ENCODE measurements around the gene DCDC2C.
"Not testable (repeated sequence)": the region's sequence is repeated elsewhere in the genome, so short reads cannot be mapped to it uniquely, and the experiment has no call there.

DCDC2C gene

GRCh38 chr2:3814706-3815245 lies 111.4 kb downstream of the DCDC2C start:
- in situ Hi-C loops (cut with HindIII; ENCODE audit: low sequenced_read_pairs) = no loop called here

GRCh38 chr2:3817144-3817543 lies 113.8 kb downstream of the DCDC2C start:
- in situ Hi-C loops (cut with HindIII; ENCODE audit: low sequenced_read_pairs) = not testable (repeated sequence)

DNA sequence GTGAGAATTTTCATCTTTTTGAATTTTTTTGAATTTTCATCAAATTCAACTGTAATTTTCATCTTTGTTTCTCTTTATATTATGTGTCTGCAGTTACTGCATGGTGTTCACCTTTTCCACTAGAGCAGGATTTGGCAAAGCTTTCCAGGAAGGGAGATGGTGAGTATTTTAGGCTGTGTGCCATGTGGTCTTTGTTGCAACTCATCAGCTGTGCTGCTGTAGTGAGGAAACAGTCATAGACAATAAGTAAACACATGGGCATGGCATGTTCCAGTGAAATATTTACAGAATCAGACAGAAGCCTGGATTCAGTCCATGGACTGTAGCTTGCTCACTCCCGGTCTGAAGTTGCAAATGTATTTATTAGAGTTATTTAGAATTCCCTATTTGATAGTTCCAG lies 120.4 kb downstream of the DCDC2C start:
- in situ Hi-C loops (cut with HindIII; ENCODE audit: low sequenced_read_pairs) = no loop called here

- in situ Hi-C loops (cut with HindIII; ENCODE audit: low sequenced_read_pairs) = no loop called here
Measured at GRCh38 chr2:3827673-3828575, 124.5 kb downstream of the DCDC2C start.

DNA sequence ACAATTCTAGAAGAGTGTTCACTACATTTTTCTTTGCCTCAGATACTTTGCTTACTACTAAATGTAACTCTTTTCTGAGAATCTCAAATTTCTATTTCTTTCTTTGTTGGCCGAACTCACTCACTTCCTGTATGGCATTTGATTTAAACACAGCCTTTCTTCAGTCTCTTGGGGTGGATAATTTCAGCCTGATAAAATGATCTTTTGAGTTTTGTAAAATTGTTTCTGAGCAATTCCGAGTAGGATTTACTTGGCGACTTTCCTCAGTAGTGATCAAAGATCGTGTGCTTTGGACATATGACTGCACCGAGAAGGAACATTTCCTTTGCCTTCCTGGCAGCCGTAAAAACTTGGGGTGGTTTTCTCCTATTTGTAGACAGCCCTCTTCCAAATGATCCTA lies 127.4 kb downstream of the DCDC2C start:
- in situ Hi-C loops (cut with HindIII; ENCODE audit: low sequenced_read_pairs) = no loop called here

- in situ Hi-C loops (cut with HindIII; ENCODE audit: low sequenced_read_pairs) = no loop called here
Measured at GRCh38 chr2:3837086-3837485, 133.7 kb downstream of the DCDC2C start.

DNA sequence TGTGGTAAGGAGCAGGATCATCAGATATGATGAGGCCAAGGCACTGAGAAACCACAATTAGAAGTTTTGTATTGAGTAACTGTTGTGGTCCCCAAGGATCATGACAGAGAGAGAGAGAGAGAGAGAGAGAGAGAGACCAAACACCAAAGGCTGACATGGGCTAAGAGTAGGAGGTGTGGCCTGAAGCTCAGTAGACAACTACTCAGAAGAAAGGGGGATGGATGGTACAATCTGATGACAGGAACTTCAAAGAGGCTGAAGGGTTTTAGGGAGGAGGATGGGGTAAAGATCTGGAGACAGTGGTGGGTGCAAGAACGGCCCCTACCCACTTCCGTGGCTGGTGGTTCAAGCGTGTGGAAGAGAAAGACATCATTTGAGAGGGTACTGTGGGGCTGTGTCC lies 135.0 kb downstream of the DCDC2C start:
- in situ Hi-C loops (cut with HindIII; ENCODE audit: low sequenced_read_pairs) = no loop called here

DNA sequence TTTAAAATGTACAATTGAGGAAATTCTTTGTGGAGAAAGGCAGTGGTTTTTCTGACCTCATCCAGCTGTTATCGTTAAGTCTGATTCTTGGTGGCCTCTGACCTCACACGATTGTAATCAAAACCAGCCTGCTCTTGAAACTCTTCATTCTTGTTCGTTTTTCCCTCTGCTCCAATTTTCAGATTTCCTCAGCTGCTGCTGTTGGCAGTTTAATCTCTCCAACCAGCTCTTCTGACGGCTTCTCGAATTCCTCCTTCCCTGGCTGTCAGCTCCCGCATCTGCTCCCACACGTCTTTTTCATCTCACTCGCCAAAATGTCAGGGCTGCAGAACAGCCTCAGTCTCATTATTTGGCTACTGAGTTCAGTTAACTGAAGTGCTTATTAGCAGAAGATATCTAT lies 136.1 kb downstream of the DCDC2C start:
- in situ Hi-C loops (cut with HindIII; ENCODE audit: low sequenced_read_pairs) = no loop called here

DNA sequence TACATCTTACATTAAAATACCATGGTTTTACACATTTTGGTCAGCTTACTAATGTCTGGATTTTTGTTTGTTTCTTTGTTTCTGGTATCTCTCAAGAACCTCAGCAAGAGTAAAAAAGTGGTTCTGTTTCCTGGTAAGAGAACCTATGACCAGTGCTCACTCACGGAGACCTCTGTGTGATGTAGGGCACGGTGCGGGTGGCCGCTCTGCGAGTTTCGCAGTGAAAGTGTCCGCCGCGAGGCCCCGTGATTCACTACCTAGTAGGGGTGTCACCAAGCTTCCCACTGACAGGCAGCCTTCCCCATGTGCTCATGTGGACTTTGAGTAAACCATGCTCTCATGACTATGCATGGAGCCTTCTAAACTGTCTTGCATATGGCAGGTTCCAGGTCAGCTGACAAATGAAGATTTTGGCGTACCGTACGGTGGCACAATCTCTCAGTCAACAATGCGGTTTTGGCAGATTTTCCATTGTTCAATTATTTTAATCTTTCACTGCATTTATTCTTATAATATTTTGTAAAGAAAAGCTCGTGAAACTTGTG lies 137.3 kb downstream of the DCDC2C start:
- in situ Hi-C loops (cut with HindIII; ENCODE audit: low sequenced_read_pairs) = no loop called here

- in situ Hi-C loops (cut with HindIII; ENCODE audit: low sequenced_read_pairs) = no loop called here
Measured at GRCh38 chr2:3847397-3848052, 144.2 kb downstream of the DCDC2C start.

DNA sequence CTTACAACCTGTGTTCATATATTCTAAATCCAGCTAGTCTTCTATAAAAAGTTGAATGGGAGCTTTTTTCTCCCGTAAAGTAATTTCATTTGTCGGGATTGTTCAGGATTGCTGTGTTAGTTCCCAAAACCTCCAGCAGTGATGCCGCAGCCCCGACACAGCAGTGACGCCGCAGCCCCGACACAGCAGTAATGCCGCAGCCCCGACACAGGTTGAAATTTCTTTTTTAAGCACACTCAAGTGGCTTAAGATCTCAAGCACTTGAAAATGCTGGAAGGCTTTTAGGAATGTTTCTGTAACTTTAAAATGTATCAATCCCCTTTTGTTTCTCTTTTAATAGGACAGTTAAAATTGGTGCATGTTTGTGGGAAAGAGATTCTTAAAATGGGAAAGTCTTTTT lies 145.4 kb downstream of the DCDC2C start:
- in situ Hi-C loops (cut with HindIII; ENCODE audit: low sequenced_read_pairs) = no loop called here

DNA sequence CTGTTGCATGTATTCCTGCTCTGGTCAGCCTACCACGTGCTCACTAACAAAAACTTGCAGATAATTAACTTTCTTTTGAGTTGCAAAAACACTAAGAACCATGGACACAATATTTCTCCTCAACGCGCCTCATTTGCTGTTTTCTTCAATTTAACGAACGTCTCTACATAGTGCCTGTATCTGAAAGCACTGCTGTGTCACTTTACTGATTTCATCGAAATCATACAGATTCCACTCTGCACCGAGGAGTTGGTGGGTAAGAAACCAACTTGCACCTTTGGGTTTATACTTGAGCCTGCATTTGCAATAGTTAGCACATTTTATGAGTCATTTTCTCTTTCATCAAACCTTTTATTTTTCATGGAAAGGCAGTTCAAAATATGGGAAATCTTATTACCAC lies 145.8 kb downstream of the DCDC2C start:
- in situ Hi-C loops (cut with HindIII; ENCODE audit: low sequenced_read_pairs) = no loop called here

GRCh38 chr2:3857576-3857975 lies 154.2 kb downstream of the DCDC2C start:
- in situ Hi-C loops (cut with HindIII; ENCODE audit: low sequenced_read_pairs) = no loop called here

DNA sequence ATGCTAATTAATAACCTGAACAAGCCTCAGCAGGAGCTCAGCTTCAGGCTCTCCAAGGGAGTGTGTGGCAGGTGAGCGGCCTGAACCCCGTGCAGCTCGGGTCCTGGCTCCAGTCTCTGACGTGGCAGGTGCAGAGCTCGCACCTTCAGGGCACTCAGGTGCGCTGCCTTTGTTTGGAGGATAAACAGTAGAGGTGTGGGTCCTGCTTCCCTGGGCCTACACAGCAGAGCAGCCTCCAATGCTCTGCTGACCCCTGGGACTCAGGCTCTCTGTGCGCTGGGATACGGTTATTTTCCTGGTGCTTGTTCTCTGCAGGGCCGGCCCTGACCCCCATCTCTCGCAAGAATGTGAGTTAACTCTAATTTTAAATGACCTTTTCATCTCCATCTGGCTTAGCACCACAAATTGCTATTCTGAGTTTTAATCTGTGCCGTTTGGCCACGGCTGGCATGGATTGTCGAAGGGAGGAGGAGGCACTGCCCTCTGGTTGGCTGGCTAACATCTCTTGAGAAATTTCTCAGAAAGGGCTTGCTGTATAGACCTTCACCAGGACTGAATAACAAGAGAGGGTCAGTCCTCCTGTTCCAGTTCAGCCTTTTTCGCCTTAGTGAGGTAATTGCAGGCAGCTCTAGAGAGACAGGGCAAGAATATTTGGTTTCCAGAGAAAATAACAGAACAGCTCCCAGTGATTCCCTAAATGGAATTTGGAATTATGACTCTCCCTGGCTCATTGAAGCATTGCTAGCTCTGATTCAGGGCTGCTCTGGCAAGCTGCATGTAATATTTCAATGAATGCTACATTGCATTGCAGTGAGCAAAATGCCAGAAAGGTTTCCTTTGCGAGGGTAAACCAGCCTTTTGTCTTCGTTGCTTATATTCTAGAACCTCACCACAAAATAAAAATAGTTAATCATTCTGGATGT lies 161.8 kb downstream of the DCDC2C start:
- in situ Hi-C loops (cut with HindIII; ENCODE audit: low sequenced_read_pairs) = no loop called here

- in situ Hi-C loops (cut with HindIII; ENCODE audit: low sequenced_read_pairs) = no loop called here
Measured at GRCh38 chr2:3867469-3867868, 164.1 kb downstream of the DCDC2C start.

DNA sequence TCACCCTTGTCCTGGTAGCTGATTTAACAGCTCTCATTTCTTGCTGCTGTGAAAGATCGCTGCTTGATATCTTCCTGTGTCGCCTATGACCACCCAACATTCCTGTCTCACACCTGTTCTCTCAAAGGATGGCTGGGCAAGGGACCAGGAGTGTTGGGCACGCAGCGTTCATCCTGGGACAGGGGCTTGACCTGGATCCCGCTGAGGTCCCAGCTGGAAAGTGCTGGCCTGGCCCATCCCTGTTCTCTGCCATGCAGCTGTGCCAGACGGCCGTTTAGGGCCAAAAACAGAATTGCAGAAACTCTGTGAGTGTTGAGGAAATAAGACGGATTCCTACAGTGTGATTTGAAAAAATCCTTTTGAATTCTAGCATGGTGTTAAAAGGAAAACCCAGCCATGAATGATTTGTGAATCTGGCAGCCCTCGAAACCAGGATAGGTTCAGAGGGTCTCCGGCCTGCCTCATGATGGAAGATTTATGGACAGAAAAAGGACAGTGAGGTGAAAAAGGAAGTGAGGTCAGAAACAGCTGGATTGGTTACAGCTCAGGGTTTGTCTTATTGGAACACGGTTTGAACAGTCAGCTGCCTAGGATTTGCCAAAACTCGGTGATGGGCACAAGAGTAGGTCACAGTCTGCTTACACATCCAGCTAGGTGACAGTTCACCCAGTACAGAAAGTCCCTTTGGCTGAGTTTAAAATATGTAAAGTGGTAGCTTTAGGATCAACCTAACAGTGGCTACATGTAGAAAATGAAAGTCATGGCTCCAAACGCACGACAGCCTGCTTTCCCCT lies 164.8 kb downstream of the DCDC2C start:
- in situ Hi-C loops (cut with HindIII; ENCODE audit: low sequenced_read_pairs) = no loop called here

DNA sequence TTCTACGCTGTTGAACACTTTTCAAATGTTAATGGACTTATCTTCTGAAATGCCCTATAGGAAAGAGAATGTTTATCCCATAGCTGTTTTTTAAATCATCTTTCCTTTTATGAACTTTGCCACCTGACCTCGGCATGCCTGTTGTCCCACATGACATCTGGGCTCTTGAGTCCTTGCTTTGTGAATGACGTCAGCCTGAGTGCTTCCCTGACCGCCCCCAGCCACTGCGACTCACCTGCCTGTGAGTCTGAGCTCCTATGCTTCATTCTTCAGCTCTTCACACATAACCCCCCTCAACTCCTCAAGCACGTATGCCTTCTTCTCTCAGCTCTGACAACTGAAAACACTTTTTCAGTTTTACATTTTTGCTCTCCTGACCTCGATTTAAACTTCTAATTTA lies 166.8 kb downstream of the DCDC2C start:
- in situ Hi-C loops (cut with HindIII; ENCODE audit: low sequenced_read_pairs) = no loop called here

- in situ Hi-C loops (cut with HindIII; ENCODE audit: low sequenced_read_pairs) = no loop called here
Measured at GRCh38 chr2:3871002-3871401, 167.6 kb downstream of the DCDC2C start.

DNA sequence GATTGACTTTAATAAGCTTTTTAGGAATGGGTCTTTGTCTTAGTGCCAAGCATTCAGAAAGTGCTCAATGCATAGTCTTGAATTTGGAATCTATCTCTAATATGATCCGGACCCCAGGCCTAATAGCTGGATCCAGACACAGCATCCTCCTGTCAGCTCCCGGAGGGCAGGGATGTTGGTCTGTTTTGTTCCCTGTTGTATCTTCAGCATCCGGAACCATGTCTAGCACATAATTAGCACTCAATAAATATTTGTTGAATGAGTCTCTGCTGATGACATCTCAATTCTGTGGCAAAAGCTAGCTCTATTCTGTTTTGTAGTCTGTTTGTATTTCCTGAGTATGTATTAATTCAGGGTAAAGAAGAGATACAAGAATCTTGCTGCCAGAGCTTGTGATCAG lies 169.1 kb downstream of the DCDC2C start:
- in situ Hi-C loops (cut with HindIII; ENCODE audit: low sequenced_read_pairs) = no loop called here

DNA sequence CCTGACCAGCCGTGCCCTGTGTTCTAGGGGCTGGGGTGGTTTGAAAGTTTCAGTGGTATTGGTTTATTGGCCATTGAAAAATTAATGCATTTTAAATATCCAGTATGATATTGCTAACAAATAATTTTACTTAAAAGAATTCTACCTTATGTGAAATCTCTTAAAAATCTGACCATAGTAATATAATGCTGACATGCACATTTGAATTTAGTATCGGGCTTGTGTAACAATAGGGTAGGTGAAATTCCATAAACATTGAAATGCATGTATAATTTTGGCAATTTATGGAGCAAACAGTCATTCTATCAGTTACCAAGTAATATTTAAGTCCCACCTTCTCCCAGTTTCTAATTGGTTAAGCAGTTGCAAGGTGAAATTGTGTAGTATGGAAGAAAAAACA lies 170.5 kb downstream of the DCDC2C start:
- in situ Hi-C loops (cut with HindIII; ENCODE audit: low sequenced_read_pairs) = no loop called here

Measured in DLD1 (cell line).